Osteoblast (primary cell): ENCODE data around the gene SLC12A7. TPM values are rescaled to one million over a fixed set of nuclear protein-coding genes. Genes with fewer than 3 reads are reported as not detected.

Experiments
- DNase-seq: peaks from one replicate; pipeline ENCODE4 v3.0.0; 2011; ENCODE audit warnings: low spot score, mixed read lengths; ENCODE audit not compliant: insufficient read length; ENCODE audit errors: missing footprints
- H2AFZ ChIP-seq: 2 replicates; pipeline ENCODE4 v1.6.0; 2011; ENCODE audit warnings: mild to moderate bottlenecking, low read length
- H3K27ac ChIP-seq: 2 replicates; pipeline ENCODE4 v1.5.1; 2011; ENCODE audit warnings: mild to moderate bottlenecking, low read depth, low read length, moderate library complexity
- H3K27me3 ChIP-seq: 2 replicates; pipeline ENCODE4 v1.6.0; 2012; ENCODE audit warnings: mild to moderate bottlenecking, control low read depth, inconsistent platforms, low read length, moderate library complexity; ENCODE audit not compliant: insufficient read depth
- H3K36me3 ChIP-seq: 2 replicates; pipeline ENCODE4 v1.5.1; 2011; ENCODE audit warnings: mild to moderate bottlenecking, low read length, control low read depth, moderate library complexity; ENCODE audit not compliant: insufficient read depth
- H3K4me1 ChIP-seq: 2 replicates; pipeline ENCODE4 v1.5.1; 2011; ENCODE audit warnings: mild to moderate bottlenecking, low read length, control low read depth, moderate library complexity; ENCODE audit not compliant: insufficient read depth
- H3K4me2 ChIP-seq: 2 replicates; pipeline ENCODE4 v1.6.0; 2011; ENCODE audit warnings: mild to moderate bottlenecking, low read length; ENCODE audit not compliant: insufficient read depth
- H3K4me3 ChIP-seq: fragments of 200-600 bp; sonication (generic); 3 replicates; pipeline ENCODE4 v1.5.1; 2012; ENCODE audit warnings: mild to moderate bottlenecking, low read length, inconsistent platforms; ENCODE audit not compliant: insufficient read depth
- H3K79me2 ChIP-seq: 2 replicates; pipeline ENCODE4 v1.6.0; 2012; ENCODE audit warnings: mild to moderate bottlenecking, low read length, control low read depth, inconsistent platforms; ENCODE audit not compliant: insufficient read depth
- H3K9me3 ChIP-seq: 2 replicates; pipeline ENCODE4 v1.5.1; 2011; ENCODE audit warnings: low read depth, low read length, control low read depth
- H4K20me1 ChIP-seq: 2 replicates; pipeline ENCODE4 v1.6.0; 2012; ENCODE audit warnings: mild to moderate bottlenecking, low read length, control low read depth; ENCODE audit not compliant: insufficient read depth
- total RNA-seq: library from RNA; depleted of rRNA; stranded (reverse); fragments of >200 nt; gene quantifications from 2 replicates; pipeline ENCODE4 v1.2.3, GENCODE V29; 2012
- TF ChIP-seq, protein P1 (sequence below): IDR thresholded peaks from 2 replicates; pipeline ENCODE4 v1.5.1; 2011; ENCODE audit warnings: mild to moderate bottlenecking, low read depth, low read length, moderate library complexity; ENCODE audit errors: extremely low read depth

The SLC12A7 gene
- total RNA-seq, 1 donor: 6.9 TPM

DNA sequence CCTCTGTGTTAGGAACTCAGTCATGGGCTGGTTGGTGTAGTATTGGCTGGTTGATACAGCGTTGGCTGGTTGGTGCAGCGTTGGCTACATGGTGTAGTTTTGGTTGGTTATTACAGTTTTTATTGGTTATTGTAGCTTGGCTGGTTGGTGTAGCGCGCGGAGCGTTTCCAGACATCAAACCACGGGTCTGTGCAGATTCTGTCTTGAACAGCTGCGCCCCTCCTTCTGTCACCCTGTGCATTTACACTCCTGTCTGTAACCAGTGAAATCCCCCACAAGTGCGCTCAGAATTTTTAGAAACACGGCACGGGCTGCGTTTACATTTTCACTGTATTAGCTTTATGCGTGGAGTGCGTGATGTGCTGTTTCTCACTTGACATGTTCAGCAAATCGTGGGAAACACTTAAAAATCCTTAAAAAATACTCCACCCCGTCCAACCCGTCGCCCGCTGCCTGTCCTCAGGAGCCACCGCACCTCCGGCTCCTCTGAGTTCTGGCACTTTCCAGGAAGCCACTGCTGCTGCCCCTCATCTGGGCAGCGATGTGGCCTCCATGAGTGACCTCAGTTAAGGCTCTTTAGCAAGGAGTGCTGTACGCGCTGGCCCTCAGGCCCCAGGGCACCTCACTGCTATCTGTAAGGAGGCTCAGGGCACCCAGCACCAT, 82.5 kb downstream of the SLC12A7 start:
- no peaks in the 10 kb centered on the region for H3K4me1 ChIP-seq
- H2AFZ ChIP-seq: no peak overlapping the region
- no peaks in the 10 kb centered on the region for H3K36me3 ChIP-seq
- DNase-seq: peak; percentile 65
- H3K27me3 ChIP-seq: no peaks in the 10 kb centered on the region
- H4K20me1 ChIP-seq: no peaks in the 10 kb centered on the region
- H3K9me3 ChIP-seq: no peaks in the 10 kb centered on the region
- H3K27ac ChIP-seq: no peak overlapping the region
- TF ChIP-seq, protein P1, sequence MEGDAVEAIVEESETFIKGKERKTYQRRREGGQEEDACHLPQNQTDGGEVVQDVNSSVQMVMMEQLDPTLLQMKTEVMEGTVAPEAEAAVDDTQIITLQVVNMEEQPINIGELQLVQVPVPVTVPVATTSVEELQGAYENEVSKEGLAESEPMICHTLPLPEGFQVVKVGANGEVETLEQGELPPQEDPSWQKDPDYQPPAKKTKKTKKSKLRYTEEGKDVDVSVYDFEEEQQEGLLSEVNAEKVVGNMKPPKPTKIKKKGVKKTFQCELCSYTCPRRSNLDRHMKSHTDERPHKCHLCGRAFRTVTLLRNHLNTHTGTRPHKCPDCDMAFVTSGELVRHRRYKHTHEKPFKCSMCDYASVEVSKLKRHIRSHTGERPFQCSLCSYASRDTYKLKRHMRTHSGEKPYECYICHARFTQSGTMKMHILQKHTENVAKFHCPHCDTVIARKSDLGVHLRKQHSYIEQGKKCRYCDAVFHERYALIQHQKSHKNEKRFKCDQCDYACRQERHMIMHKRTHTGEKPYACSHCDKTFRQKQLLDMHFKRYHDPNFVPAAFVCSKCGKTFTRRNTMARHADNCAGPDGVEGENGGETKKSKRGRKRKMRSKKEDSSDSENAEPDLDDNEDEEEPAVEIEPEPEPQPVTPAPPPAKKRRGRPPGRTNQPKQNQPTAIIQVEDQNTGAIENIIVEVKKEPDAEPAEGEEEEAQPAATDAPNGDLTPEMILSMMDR: no peak
- H3K79me2 ChIP-seq: no peaks in the 10 kb centered on the region
- H3K4me2 ChIP-seq: no peak overlapping the region
- H3K4me3 ChIP-seq: no peak overlapping the region

DNA sequence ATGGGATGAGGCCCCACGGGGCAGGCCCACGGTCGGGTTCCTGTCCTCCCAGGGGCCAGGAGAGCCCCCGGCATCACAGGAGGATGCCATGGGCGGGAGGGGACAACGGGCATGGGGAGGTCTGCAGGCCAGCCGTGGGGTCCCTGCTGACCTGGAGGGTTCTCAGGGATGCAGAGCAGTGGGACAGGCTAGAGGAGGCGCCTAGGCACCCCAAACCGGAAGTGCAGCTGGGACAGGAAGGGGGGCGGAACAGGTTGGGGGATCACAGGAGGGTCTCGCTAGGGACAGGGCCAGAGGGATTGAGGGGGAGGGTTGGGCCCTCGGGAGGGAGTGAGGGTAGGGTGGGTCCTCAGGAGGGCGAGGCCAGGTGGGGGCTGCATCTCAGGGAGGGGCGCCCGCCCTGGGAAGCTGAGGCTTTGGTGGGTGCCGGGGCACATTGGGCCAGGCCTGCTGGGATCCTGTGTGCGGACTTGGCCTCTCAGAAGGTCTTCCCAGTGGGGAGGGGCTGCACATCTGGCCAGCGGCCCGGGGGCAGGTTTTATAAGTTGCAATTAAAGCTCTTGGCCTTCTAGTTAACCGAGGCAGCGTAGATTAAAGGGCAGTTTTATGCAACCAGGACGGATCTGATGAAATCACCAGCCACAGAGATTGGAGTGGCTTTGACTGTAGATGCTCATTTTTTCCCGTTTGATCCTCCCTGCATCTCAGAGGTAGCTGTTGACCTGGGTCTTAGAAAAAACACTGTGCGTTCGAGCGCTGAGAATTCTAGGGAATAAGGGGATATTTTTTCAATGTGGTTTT, 83.2 kb downstream of the SLC12A7 start:
- H3K4me1 ChIP-seq: no peaks in the 10 kb centered on the region
- H3K27me3 ChIP-seq: no peaks in the 10 kb centered on the region
- H3K79me2 ChIP-seq: no peaks in the 10 kb centered on the region
- no peaks in the 10 kb centered on the region for H4K20me1 ChIP-seq
- H3K4me3 ChIP-seq: no peak overlapping the region
- TF ChIP-seq, protein P1: no peak
- DNase-seq: peak; percentile 58
- H3K27ac ChIP-seq: no peak overlapping the region
- no peak overlapping the region for H2AFZ ChIP-seq
- H3K36me3 ChIP-seq: no peaks in the 10 kb centered on the region
- H3K9me3 ChIP-seq: no peaks in the 10 kb centered on the region
- H3K4me2 ChIP-seq: no peak overlapping the region

DNA sequence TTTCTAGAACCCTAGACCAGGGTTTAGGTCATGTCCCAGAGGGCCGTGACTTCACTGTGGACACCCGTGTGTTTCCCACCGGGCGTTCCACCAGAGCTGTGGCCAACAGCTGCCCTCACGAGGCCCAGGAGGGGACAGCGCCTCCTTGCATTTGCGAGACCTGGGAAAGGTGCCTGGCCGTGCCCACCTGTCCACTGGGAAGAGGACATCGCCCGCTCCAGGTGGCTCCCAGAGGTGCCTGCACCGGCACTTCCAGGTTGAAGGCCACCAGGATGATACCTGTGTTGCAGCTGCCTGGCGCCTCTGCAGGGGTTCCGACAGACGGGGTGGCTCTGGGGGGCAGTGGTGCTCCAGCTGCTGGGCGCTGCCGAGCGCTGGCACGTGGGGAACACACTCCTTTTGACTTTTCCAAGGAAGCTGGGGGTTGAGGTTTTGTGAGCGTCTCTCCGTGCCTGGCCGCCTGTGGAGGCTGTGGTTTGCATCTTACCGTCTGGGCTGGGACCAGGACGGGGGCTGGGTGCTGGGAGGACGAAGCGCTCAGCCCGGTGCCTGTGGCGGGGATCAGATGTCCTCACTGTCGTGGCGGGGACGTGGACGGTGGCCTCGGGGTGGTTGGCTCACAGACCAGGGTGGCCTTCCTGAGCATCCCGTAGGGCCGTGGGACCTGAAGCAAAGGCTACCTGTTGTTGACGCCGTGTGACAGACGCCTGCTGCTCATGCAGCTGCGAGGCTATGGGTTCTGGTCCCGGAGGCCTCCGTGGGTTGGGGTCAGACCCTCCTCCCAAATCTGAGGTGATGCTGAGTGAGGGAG, 84.0 kb downstream of the SLC12A7 start:
- Histone ChIP-seq H3K27ac (no peak overlapping the region), H3K4me1 (no peaks in the 10 kb centered on the region), H3K4me2 (no peak overlapping the region), H2AFZ (no peak overlapping the region), H3K9me3 (no peaks in the 10 kb centered on the region), H4K20me1 (no peaks in the 10 kb centered on the region), H3K4me3 (no peak overlapping the region), H3K27me3 (no peaks in the 10 kb centered on the region), H3K79me2 (no peaks in the 10 kb centered on the region), H3K36me3 (no peaks in the 10 kb centered on the region)
- peak; percentile 65 for DNase-seq
- TF ChIP-seq, protein P1: no peak
